Activated naive CD4-positive, alpha-beta T cell treated with anti-CD3 and anti-CD28 coated beads, Interleukin-2, amount 50 U/mL, for 72 hours (primary cell): Measurements from ENCODE around the gene FAM76A. TPM values are rescaled to one million over a fixed set of nuclear protein-coding genes. Genes with fewer than 3 reads are reported as not detected.
"Not testable (repeated sequence)": the region's sequence is repeated elsewhere in the genome, so short reads cannot be mapped to it uniquely, and the experiment has no call there.

Source experiments
- ATAC-seq, 2 donors: fragments of 150-1000 bp; cut with Tn5 transposase; 2 replicates each; pipeline ENCODE4 v1.10.0; 2021; ENCODE audit warnings: mild to moderate bottlenecking in 2 of 2, moderate library complexity in 2 of 2
- DNase-seq, 2 donors: peaks; one replicate each; pipeline ENCODE4 v3.0.0; 2021 to 2022; ENCODE audit warnings: low spot score in 2 of 2
- H3K27ac Mint-ChIP-seq, 2 donors: one replicate each; pipeline ENCODE4 v1.8.0; 2022; ENCODE audit warnings: mild to moderate bottlenecking in 2 of 2, mixed read lengths in 2 of 2
- H3K36me3 Mint-ChIP-seq, 2 donors: one replicate each; pipeline ENCODE4 v1.8.0; 2022; ENCODE audit warnings: mixed read lengths in 2 of 2
- H3K9me3 Mint-ChIP-seq, 2 donors: one replicate each; pipeline ENCODE4 v1.8.0; 2022; ENCODE audit warnings: mixed read lengths in 2 of 2
- total RNA-seq, 2 donors: library from RNA; stranded (reverse); gene quantifications; one replicate each; pipeline ENCODE4 v1.2.3, GENCODE V29; 2022

The FAM76A gene
- 10 to 100 TPM in 1 of 2 donors, 1 to 10 TPM in 1; 5.7 to 10.4 TPM for total RNA-seq

GRCh38 chr1:27725374-27726172, at the start of gene FAM76A:
Gene FAM76A, plus strand, starts transcription at chr1:27725961. Its CDS starts 120 bp downstream, at chr1:27726081.
- ATAC-seq (peak; percentile 95), DNase-seq (peak; percentile 100)
- H3K27ac Mint-ChIP-seq = peak within 1 kb of the TSS; percentile 99
- H3K36me3 Mint-ChIP-seq = peaks cover 0 to 4% of the 10 kb centered on the region in 2 donors
- no peaks in the 10 kb centered on the region for H3K9me3 Mint-ChIP-seq

GRCh38 chr1:27676410-27676809, 49.4 kb upstream of the FAM76A start:
- ATAC-seq (no peak), DNase-seq (no peak)
- Mint-ChIP-seq H3K27ac (no peak overlapping the region), H3K9me3 (peaks cover 6 to 7% of the 10 kb centered on the region in 2 donors), H3K36me3 (peaks cover 7 to 17% of the 10 kb centered on the region in 2 donors)

- Mint-ChIP-seq H3K36me3 (peaks cover 16 to 32% of the 10 kb centered on the region in 2 donors), H3K9me3 (peaks cover 10 to 17% of the 10 kb centered on the region in 2 donors), H3K27ac (no peak overlapping the region)
- DNase-seq (no peak), ATAC-seq (no peak)
Observed at GRCh38 chr1:27678747-27679146, 47.0 kb upstream of the FAM76A start.

GRCh38 chr1:27680225-27680791, 45.5 kb upstream of the FAM76A start:
- peaks cover 16 to 32% of the 10 kb centered on the region in 2 donors for H3K36me3 Mint-ChIP-seq
- DNase-seq, H3K27ac Mint-ChIP-seq, ATAC-seq: not testable (repeated sequence)
- H3K9me3 Mint-ChIP-seq = peaks cover 10 to 17% of the 10 kb centered on the region in 2 donors

GRCh38 chr1:27681580-27681979, 44.2 kb upstream of the FAM76A start:
- ATAC-seq, H3K27ac Mint-ChIP-seq, DNase-seq: not testable (repeated sequence)
- Mint-ChIP-seq H3K9me3 (peaks cover 10 to 17% of the 10 kb centered on the region in 2 donors), H3K36me3 (peaks cover 16 to 32% of the 10 kb centered on the region in 2 donors)

- DNase-seq (no peak), ATAC-seq (no peak)
- H3K9me3 Mint-ChIP-seq = peaks cover 10 to 17% of the 10 kb centered on the region in 2 donors
- peaks cover 16 to 32% of the 10 kb centered on the region in 2 donors for H3K36me3 Mint-ChIP-seq
- no peak overlapping the region for H3K27ac Mint-ChIP-seq
Observed at GRCh38 chr1:27682351-27682944, 43.3 kb upstream of the FAM76A start.

- Mint-ChIP-seq H3K27ac (no peak overlapping the region), H3K36me3 (peaks cover 16 to 32% of the 10 kb centered on the region in 2 donors), H3K9me3 (peaks cover 10 to 13% of the 10 kb centered on the region in 2 donors)
- DNase-seq (no peak), ATAC-seq (no peak)
Observed at GRCh38 chr1:27684176-27684575, 41.6 kb upstream of the FAM76A start.

- DNase-seq (no peak), ATAC-seq (no peak)
- H3K9me3 Mint-ChIP-seq = peaks cover 4 to 14% of the 10 kb centered on the region in 2 donors
- peaks cover 8 to 21% of the 10 kb centered on the region in 2 donors for H3K36me3 Mint-ChIP-seq
- H3K27ac Mint-ChIP-seq = no peak overlapping the region
Observed at GRCh38 chr1:27686223-27686990, 39.4 kb upstream of the FAM76A start.

GRCh38 chr1:27687906-27688305, 37.9 kb upstream of the FAM76A start:
- H3K27ac Mint-ChIP-seq = no peak overlapping the region
- H3K36me3 Mint-ChIP-seq = peaks cover 1 to 12% of the 10 kb centered on the region in 2 donors
- ATAC-seq (no peak), DNase-seq (no peak)
- H3K9me3 Mint-ChIP-seq = peaks cover 0 to 4% of the 10 kb centered on the region in 2 donors

- peak; percentile 64 to 87 for ATAC-seq
- Mint-ChIP-seq H3K9me3 (peaks cover 0 to 4% of the 10 kb centered on the region in 2 donors), H3K27ac (peak overlapping the region; percentile 6 to 13), H3K36me3 (peaks cover 0 to 11% of the 10 kb centered on the region in 2 donors)
- DNase-seq = no peak
Observed at GRCh38 chr1:27689423-27690173, 36.2 kb upstream of the FAM76A start.

- Mint-ChIP-seq H3K9me3 (peaks cover 0 to 4% of the 10 kb centered on the region in 2 donors), H3K36me3 (peaks cover 0 to 11% of the 10 kb centered on the region in 2 donors), H3K27ac (peak overlapping the region; percentile 6 to 13)
- DNase-seq (no peak), ATAC-seq (peak in 1 of 2 donors; percentile 18)
Observed at GRCh38 chr1:27690183-27690582, 35.6 kb upstream of the FAM76A start.

GRCh38 chr1:27696835-27697234, 28.9 kb upstream of the FAM76A start:
- DNase-seq, ATAC-seq, H3K36me3 Mint-ChIP-seq, H3K27ac Mint-ChIP-seq: not testable (repeated sequence)
- peaks cover 0 to 12% of the 10 kb centered on the region in 2 donors for H3K9me3 Mint-ChIP-seq

GRCh38 chr1:27704958-27705357, 20.8 kb upstream of the FAM76A start:
- DNase-seq (no peak), ATAC-seq (no peak)
- Mint-ChIP-seq H3K27ac (no peak overlapping the region), H3K36me3 (peaks cover 7 to 20% of the 10 kb centered on the region in 2 donors), H3K9me3 (peaks cover 8 to 21% of the 10 kb centered on the region in 2 donors)

GRCh38 chr1:27705545-27705944, 20.2 kb upstream of the FAM76A start:
- Mint-ChIP-seq H3K36me3 (peaks cover 7 to 20% of the 10 kb centered on the region in 2 donors), H3K27ac (no peak overlapping the region)
- no peak for ATAC-seq

GRCh38 chr1:27710574-27710973, 15.2 kb upstream of the FAM76A start:
- no peak overlapping the region for H3K27ac Mint-ChIP-seq
- H3K9me3 Mint-ChIP-seq = peaks cover 0 to under 1% of the 10 kb centered on the region in 2 donors
- no peaks in the 10 kb centered on the region for H3K36me3 Mint-ChIP-seq
- no peak for ATAC-seq
- no peak for DNase-seq

More at GRCh38 chr1:27705545-27705944, 20.2 kb upstream of the FAM76A start:
- H3K9me3 Mint-ChIP-seq = peaks cover 8 to 21% of the 10 kb centered on the region in 2 donors
- DNase-seq = no peak
